NCI-H748 treated with DMSO at 0.1 percent for 48 hours (cell line): ENCODE results near the gene WDR26.

Source experiments
- DNase-seq: peaks from one replicate; lab custom pipeline; 2025; lab: John Stamatoyannopoulos, UW

Gene WDR26

DNA sequence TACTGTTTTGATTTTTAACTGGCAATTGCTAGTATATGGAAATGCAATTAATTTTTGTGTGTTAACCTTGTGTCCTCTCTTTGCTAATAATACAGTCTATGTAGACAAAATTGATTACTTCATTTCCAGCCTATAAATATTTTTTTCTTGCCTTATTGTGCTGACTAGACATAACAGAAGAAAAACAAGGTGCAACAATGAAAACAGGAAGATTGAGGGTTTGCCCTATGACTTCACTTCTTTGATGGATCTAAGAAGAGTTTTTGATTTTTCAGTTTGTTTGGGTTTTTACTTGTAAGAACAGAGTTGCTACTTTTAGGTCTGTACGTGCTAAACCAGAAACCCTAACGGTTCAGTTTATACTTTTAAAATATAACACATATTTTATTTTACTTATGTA is 86.5 kb downstream of the WDR26 start:
- DNase-seq: no peak

GRCh38 chr1:224343679-224344078 is 90.9 kb downstream of the WDR26 start:
- DNase-seq: no peak

DNA sequence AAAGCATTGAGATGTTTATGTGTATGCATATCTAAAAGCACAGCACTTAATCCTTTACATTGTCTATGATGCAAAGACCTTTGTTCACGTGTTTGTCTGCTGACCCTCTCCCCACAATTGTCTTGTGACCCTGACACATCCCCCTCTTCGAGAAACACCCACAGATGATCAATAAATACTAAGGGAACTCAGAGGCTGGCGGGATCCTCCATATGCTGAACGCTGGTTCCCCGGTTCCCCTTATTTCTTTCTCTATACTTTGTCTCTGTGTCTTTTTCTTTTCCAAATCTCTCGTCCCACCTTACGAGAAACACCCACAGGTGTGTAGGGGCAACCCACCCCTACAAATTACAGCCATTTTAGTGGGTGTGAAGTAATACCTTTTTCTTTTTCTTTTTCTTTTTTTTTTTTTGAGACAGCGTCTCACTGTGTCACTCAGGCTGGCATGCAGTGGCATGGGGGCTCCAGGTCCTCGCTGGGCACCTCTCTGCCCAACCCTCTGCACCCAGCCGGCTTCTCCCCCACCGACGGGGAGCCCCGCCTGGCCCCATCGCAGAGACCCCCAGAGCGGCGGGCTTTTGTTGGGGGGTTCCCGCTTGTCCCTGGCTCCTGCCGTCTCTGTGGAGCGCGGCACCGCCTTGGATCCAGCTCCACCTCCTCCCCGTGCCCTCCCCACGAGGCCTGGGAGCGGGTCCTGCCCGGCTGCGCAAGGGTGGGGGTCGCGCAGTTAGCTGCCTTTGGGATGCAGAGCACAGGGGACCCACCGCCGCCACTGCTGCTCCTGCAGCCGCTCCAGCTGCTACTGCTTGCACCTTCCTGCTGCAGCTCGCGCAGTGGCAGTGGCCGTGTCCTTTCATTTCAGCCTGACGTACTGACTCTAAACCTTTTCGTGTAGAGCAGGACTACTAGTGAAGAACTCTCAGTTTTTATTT is 93.9 kb downstream of the WDR26 start:
- peak; percentile 8 for DNase-seq

DNA sequence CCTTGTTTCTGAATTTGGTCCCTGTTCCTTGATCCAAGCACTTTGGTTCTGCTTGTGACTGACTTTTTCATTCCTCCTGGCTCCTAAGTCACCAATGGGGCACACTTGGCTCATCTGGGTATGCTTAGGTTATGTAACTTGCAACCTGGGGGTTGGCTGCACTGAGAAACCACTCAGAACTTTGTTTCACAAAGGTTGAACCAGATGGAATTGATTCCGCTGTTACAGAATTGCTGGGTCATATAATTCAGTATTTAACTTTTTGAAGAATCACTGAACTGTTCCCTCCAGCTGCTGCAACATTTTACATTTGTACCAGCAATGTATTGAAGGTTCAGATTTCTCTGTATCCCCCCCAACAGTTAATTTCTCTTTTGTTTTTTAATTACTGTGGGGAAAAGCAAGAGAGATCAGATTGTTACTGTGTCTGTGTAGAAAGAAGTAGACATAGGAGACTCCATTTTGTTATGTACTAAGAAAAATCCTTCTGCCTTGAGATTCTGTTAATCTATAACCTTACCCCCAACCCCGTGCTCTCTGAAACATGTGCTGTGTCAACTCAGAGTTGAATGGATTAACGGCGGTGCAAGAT is 95.1 kb downstream of the WDR26 start:
- no peak for DNase-seq

DNA sequence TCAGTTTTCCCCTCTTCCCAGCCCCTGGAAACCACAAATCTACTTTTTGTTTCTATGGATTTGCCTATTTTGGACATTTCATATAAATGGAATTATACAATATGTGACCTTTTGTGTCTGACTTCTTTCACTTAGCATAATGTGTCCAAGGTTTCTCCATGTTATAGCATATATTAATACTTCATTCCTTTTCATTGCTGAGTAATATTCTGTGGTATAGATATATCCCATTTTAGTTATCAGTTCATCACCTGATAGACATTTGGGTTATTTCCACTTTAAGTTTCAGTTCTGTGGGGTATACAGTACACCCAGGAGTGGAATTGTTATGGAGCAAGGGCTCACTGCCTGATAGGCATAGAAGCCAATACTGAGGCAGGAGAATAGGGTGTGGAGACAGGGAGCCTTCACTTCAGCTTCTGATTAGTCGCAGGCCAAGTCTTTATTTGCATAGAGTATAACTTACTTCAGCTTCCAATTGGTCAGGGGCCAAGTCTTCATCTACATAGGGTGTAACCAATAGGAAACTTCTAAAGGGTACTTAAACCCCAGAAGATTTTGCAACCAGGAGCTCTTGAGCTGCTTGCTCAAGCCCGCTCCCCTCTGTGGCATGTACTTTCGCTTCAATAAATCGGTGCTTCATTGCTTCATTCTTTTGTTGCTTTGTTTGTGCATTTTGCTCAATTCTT is 96.3 kb downstream of the WDR26 start:
- DNase-seq: no peak
